Stimulated activated CD4-positive, alpha-beta T cell treated with anti-CD3 and anti-CD28 coated beads, Interleukin-15, amount 100 ng/mL, for 24 hours (primary cell): Measurements from ENCODE around the gene CDH9.

Source experiments
- DNase-seq: peaks from one replicate; pipeline ENCODE4 v3.0.0-alpha.2; 2020

CDH9 gene

GRCh38 chr5:27038476-27038875, at the start of gene CDH9:
TSS of gene CDH9 (minus strand) at chr5:27038586. CDS start at chr5:26988333, 50,253 bp downstream.
- no peak for DNase-seq

- no peak for DNase-seq
Measured at GRCh38 chr5:27087747-27088146, 49.4 kb upstream of the CDH9 start.

GRCh38 chr5:27083449-27084415, 45.3 kb upstream of the CDH9 start:
- no peak for DNase-seq

GRCh38 chr5:27080147-27080546, 41.8 kb upstream of the CDH9 start:
- no peak for DNase-seq

- DNase-seq = no peak
Measured at GRCh38 chr5:27062451-27062850, 24.1 kb upstream of the CDH9 start.

GRCh38 chr5:27048510-27048909, 10.1 kb upstream of the CDH9 start:
- no peak for DNase-seq

- DNase-seq = no peak
Measured at GRCh38 chr5:27041372-27041771, 3.0 kb upstream of the CDH9 start.

- DNase-seq = no peak
Measured at GRCh38 chr5:27034565-27034964, 3.8 kb downstream of the CDH9 start.

GRCh38 chr5:27026801-27027200, 11.6 kb downstream of the CDH9 start:
- DNase-seq = no peak

GRCh38 chr5:27026063-27026462, 12.3 kb downstream of the CDH9 start:
- no peak for DNase-seq

GRCh38 chr5:27021471-27021870, 16.9 kb downstream of the CDH9 start:
- no peak for DNase-seq

GRCh38 chr5:27020973-27021372, 17.4 kb downstream of the CDH9 start:
- DNase-seq = no peak

- DNase-seq = no peak
Measured at GRCh38 chr5:27015758-27016157, 22.6 kb downstream of the CDH9 start.

- DNase-seq = no peak
Measured at GRCh38 chr5:27011274-27011673, 27.1 kb downstream of the CDH9 start.

- no peak for DNase-seq
Measured at GRCh38 chr5:27010646-27011045, 27.7 kb downstream of the CDH9 start.

- no peak for DNase-seq
Measured at GRCh38 chr5:27009540-27009915, 28.9 kb downstream of the CDH9 start.

- no peak for DNase-seq
Measured at GRCh38 chr5:27008604-27009539, 29.5 kb downstream of the CDH9 start.

GRCh38 chr5:27007121-27007520, 31.3 kb downstream of the CDH9 start:
- no peak for DNase-seq

GRCh38 chr5:26986985-26987384, 51.4 kb downstream of the CDH9 start:
- DNase-seq = no peak

- no peak for DNase-seq
Measured at GRCh38 chr5:26981750-26982149, 56.6 kb downstream of the CDH9 start.

- no peak for DNase-seq
Measured at GRCh38 chr5:26959290-26959689, 79.1 kb downstream of the CDH9 start.

- no peak for DNase-seq
Measured at GRCh38 chr5:26955161-26955560, 83.2 kb downstream of the CDH9 start.

GRCh38 chr5:26948921-26949320, 89.5 kb downstream of the CDH9 start:
- no peak for DNase-seq

- DNase-seq = no peak
Measured at GRCh38 chr5:26945901-26946300, 92.5 kb downstream of the CDH9 start.
